B cell (primary cell): ENCODE data around the gene ZNF407. TPM values are rescaled to one million over a fixed set of nuclear protein-coding genes. Genes with fewer than 3 reads are reported as not detected.

Experiments
- ATAC-seq: fragments of 200-7000 bp; cut with Tn5 transposase; one replicate; pipeline ENCODE4 v1.10.0; 2021; ENCODE audit warnings: low read depth, mild to moderate bottlenecking, moderate number of reproducible peaks, moderate library complexity
- CTCF ChIA-PET: fragments of 350-600 bp; sonication (Branson Sonifier 250); formaldehyde crosslinking; loops from one replicate; lab custom pipeline; 2021; ENCODE audit warnings: antibody characterized with exemption, inconsistent platforms; lab: Charles Lee
- POLR2A ChIA-PET: fragments of 350-600 bp; sonication (Branson Sonifier 250); formaldehyde crosslinking; loops from one replicate; lab custom pipeline; 2021; ENCODE audit warnings: antibody characterized with exemption; lab: Charles Lee
- DNase-seq: peaks from one replicate; pipeline ENCODE4 v3.0.0; 2013
- H2AFZ ChIP-seq: 2 replicates; pipeline ENCODE4 v1.6.1; 2012; ENCODE audit warnings: mild to moderate bottlenecking, low read depth, low read length; ENCODE audit not compliant: insufficient read depth, poor library complexity, severe bottlenecking
- H3K27ac ChIP-seq, 2 donors: 1 replicate in 1 of 2; 2 replicates in 1 of 2; pipeline ENCODE4 v1.5.1; 2012 to 2013; ENCODE audit warnings: low read length in 2 of 2, mild to moderate bottlenecking in 2 of 2, moderate library complexity in 1 of 2
- H3K27me3 ChIP-seq, 4 experiments: fragments of 200-600 bp in 1 of 4; sonication (generic) in 1 of 4; replicated peaks in 1 of 4; 1 replicate in 2 of 4; 2 replicates in 2 of 4; pipeline versions ENCODE4 v1.6.1 to v1.7.0; 2013 to 2016; ENCODE audit warnings: low read length in 3 of 4, mild to moderate bottlenecking in 2 of 4, mixed read lengths in 1 of 4, moderate library complexity in 1 of 4; ENCODE audit not compliant: insufficient read depth in 4 of 4, control insufficient read depth in 3 of 4; ENCODE audit errors: control extremely low read depth in 1 of 4
- H3K36me3 ChIP-seq, 2 experiments: replicated peaks in 1 of 2; 1 replicate in 1 of 2; 2 replicates in 1 of 2; pipeline versions ENCODE4 v1.6.1 to v1.7.1; 2013; ENCODE audit warnings: low read length in 1 of 2; ENCODE audit not compliant: insufficient read depth in 2 of 2, control insufficient read depth in 1 of 2; ENCODE audit errors: control extremely low read depth in 1 of 2, extremely low read depth in 1 of 2
- H3K4me1 ChIP-seq, 2 donors: fragments of 200-600 bp in 1 of 2; sonication (generic) in 1 of 2; 1 replicate in 1 of 2; 2 replicates in 1 of 2; pipeline versions ENCODE4 v1.5.1 to v1.6.1; 2013 to 2017; ENCODE audit warnings: low read length in 2 of 2; ENCODE audit not compliant: control insufficient read depth in 2 of 2, insufficient read depth in 2 of 2
- H3K4me2 ChIP-seq: replicated peaks from 2 replicates; pipeline ENCODE3; 2012; ENCODE audit warnings: mild to moderate bottlenecking, low read depth, low read length; ENCODE audit not compliant: poor library complexity, severe bottlenecking
- H3K4me3 ChIP-seq, 5 experiments: fragments of 200-600 bp in 1 of 5; sonication (generic) in 1 of 5; 1 replicate in 3 of 5; 2 replicates in 2 of 5; pipeline versions ENCODE4 v1.5.1 to v1.7.0; 2011 to 2016; ENCODE audit warnings: low read length in 4 of 5, mild to moderate bottlenecking in 4 of 5, low read depth in 2 of 5, control low read depth in 1 of 5, moderate library complexity in 1 of 5; ENCODE audit not compliant: insufficient read depth in 1 of 5; ENCODE audit errors: control extremely low read depth in 1 of 5, extremely low read depth in 1 of 5
- H3K79me2 ChIP-seq: fragments of 200-600 bp; sonication (generic); one replicate; pipeline ENCODE4 v1.6.0; 2016; ENCODE audit warnings: low read length; ENCODE audit not compliant: control insufficient read depth, insufficient read depth
- H3K9ac ChIP-seq: fragments of 200-600 bp; sonication (generic); 2 replicates; pipeline ENCODE4 v1.6.1; 2017; ENCODE audit warnings: mild to moderate bottlenecking, low read length, moderate library complexity
- H3K9me3 ChIP-seq, 3 donors: one replicate each; pipeline versions ENCODE4 v1.6.1 to v1.7.1; 2013; ENCODE audit warnings: low read length in 2 of 3; ENCODE audit not compliant: control insufficient read depth in 2 of 3, insufficient read depth in 1 of 3; ENCODE audit errors: control extremely low read depth in 1 of 3
- H4K20me1 ChIP-seq: 2 replicates; pipeline ENCODE4 v1.6.0; 2012; ENCODE audit warnings: mild to moderate bottlenecking, low read length; ENCODE audit not compliant: insufficient read depth, control insufficient read depth, poor library complexity, severe bottlenecking
- H3K27ac Mint-ChIP-seq: one replicate; pipeline ENCODE4 v1.8.0; 2021; ENCODE audit warnings: mixed read lengths
- H3K27me3 Mint-ChIP-seq: one replicate; pipeline ENCODE4 v1.8.0; 2021; ENCODE audit warnings: mixed read lengths
- H3K4me1 Mint-ChIP-seq: one replicate; pipeline ENCODE4 v1.8.0; 2021; ENCODE audit warnings: mixed read lengths
- H3K4me3 Mint-ChIP-seq: one replicate; pipeline ENCODE4 v1.8.0; 2021; ENCODE audit warnings: mixed read lengths
- H3K9me3 Mint-ChIP-seq: one replicate; pipeline ENCODE4 v1.8.0; 2022; ENCODE audit warnings: mixed read lengths; ENCODE audit not compliant: insufficient read depth
- EZH2 ChIP-seq: IDR thresholded peaks from 2 replicates; pipeline ENCODE4 v1.6.1; 2012; ENCODE audit warnings: borderline replicate concordance, low read depth, mild to moderate bottlenecking, moderate library complexity, low read length; ENCODE audit not compliant: insufficient read depth, poor library complexity, severe bottlenecking
- WGBS: methylation state at CpG from one replicate; pipeline ENCODE4 v1.1.5; 2013; ENCODE audit warnings: missing lambda C conversion rate; ENCODE audit not compliant: insufficient coverage; 5-methylcytosine and 5-hydroxymethylcytosine counted together
- intact Hi-C: fragments of 100-400 bp; cut with micrococcal nuclease; formaldehyde crosslinking; loops from one replicate; pipeline ENCODE4 v1.10.0; 2022
- polyA plus RNA-seq: library from polyadenylated mRNA; depleted of rRNA; stranded (reverse); fragments of >200 nt; gene quantifications from 2 replicates; pipeline ENCODE4 v1.2.3, GENCODE V29; 2012
- total RNA-seq, 2 donors: library from RNA; stranded (reverse); fragments of 120-200 nt in 1 of 2; gene quantifications; 1 replicate in 1 of 2; 2 replicates in 1 of 2; pipeline versions ENCODE4 v1.2.3 to v1.2.4, GENCODE V29; 2013 to 2022
- TF ChIP-seq, protein P1 (sequence below): fragments of 200-600 bp; IDR thresholded peaks from one replicate; pipeline ENCODE4 v1.8.0; 2022; ENCODE audit warnings: antibody characterized with exemption, mild to moderate bottlenecking

The ZNF407 gene
- total and polyA plus RNA-seq, 2 donors (not counting 1 experiment from before 2014, with no cell fraction given) = 4.5 to 37.1 TPM

DNA sequence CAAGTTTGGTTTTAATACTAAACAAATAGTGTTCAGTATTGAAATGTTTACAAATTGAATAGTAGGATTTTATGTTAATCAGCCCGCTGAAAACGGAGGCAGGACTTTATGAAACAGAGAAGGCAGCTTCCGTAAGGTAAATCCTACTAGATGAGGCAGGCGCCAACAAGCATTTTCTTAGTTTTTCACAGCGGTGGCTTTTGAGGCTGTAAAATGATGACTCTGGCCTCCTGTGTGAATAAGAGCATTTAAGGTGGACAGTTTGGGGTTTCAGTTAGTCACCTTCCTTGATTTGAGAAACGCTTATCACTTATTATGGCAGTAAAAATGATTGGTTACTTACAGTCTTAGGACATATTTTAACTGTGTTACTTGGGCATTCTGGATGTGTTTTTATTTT lies 398.4 kb downstream of the ZNF407 start:
- H3K79me2 ChIP-seq = no peaks in the 10 kb centered on the region
- no peak for DNase-seq
- H3K27me3 ChIP-seq = no peaks in the 10 kb centered on the region
- no peaks in the 10 kb centered on the region for H4K20me1 ChIP-seq
- TF ChIP-seq, protein P1, sequence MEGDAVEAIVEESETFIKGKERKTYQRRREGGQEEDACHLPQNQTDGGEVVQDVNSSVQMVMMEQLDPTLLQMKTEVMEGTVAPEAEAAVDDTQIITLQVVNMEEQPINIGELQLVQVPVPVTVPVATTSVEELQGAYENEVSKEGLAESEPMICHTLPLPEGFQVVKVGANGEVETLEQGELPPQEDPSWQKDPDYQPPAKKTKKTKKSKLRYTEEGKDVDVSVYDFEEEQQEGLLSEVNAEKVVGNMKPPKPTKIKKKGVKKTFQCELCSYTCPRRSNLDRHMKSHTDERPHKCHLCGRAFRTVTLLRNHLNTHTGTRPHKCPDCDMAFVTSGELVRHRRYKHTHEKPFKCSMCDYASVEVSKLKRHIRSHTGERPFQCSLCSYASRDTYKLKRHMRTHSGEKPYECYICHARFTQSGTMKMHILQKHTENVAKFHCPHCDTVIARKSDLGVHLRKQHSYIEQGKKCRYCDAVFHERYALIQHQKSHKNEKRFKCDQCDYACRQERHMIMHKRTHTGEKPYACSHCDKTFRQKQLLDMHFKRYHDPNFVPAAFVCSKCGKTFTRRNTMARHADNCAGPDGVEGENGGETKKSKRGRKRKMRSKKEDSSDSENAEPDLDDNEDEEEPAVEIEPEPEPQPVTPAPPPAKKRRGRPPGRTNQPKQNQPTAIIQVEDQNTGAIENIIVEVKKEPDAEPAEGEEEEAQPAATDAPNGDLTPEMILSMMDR = no peak
- TF ChIP-seq EZH2 = no peak
- H3K9me3 Mint-ChIP-seq = no peaks in the 10 kb centered on the region
- intact Hi-C loops = no loop called here
- no peaks in the 10 kb centered on the region for H3K27me3 Mint-ChIP-seq
- H3K27ac ChIP-seq = no peak overlapping the region
- no peak overlapping the region for H3K27ac Mint-ChIP-seq
- H2AFZ ChIP-seq = no peak overlapping the region
- H3K4me1 Mint-ChIP-seq = peaks cover 19% of the 10 kb centered on the region
- WGBS = 98% methylated on average over 6 of the region's 6 CpGs
- no peak overlapping the region for H3K9ac ChIP-seq
- H3K36me3 ChIP-seq = no peaks in the 10 kb centered on the region
- H3K4me3 ChIP-seq = no peak overlapping the region
- CTCF ChIA-PET = interaction anchor here (0.7 to 1.2 kb wide), 2 partner anchors 10 to 45 kb away, joined by 3 read pairs; no protein-coding TSS in a partner anchor
- no peak overlapping the region for H3K4me3 Mint-ChIP-seq
- ATAC-seq = no peak
- H3K9me3 ChIP-seq = peaks cover 0 to 6% (median 0%) of the 10 kb centered on the region in 3 donors
- H3K4me1 ChIP-seq = peaks cover 2 to 7% of the 10 kb centered on the region in 2 donors
- POLR2A ChIA-PET = no interaction called here
- no peak overlapping the region for H3K4me2 ChIP-seq

DNA sequence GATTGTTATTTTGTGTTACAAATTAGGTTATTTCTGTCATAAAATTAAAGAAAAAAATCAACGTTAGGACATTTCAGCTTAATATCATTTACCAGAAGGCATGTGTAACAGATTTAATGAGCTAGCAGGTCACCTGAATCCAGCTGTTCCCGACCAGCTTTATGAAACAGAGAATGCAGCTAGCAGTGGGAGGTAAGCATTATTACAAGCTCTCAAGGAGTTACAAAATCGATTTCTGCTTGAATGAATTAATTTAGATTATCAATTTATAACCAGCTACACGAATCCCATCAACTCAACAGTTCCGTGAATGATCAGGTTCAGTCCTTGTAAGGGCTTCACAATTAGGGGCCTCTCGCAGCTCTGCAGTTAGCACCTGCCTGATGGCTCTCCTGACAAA lies 399.3 kb downstream of the ZNF407 start:
- H3K36me3 ChIP-seq = no peaks in the 10 kb centered on the region
- Mint-ChIP-seq H3K27ac (no peak overlapping the region), H3K4me3 (no peak overlapping the region), H3K27me3 (no peaks in the 10 kb centered on the region), H3K9me3 (no peaks in the 10 kb centered on the region), H3K4me1 (peaks cover 19% of the 10 kb centered on the region)
- no peak overlapping the region for H3K4me3 ChIP-seq
- WGBS = 100% methylated on average over 4 of the region's 6 CpGs
- no peak overlapping the region for H3K27ac ChIP-seq
- CTCF ChIA-PET = interaction anchor here (0.7 kb wide), 1 partner anchor 11 kb away, joined by 3 read pairs; no protein-coding TSS in a partner anchor
- intact Hi-C loops = no loop called here
- H3K9ac ChIP-seq = no peak overlapping the region
- H2AFZ ChIP-seq = no peak overlapping the region
- H3K9me3 ChIP-seq = peaks cover 0 to 6% (median 0%) of the 10 kb centered on the region in 3 donors
- peaks cover 2 to 7% of the 10 kb centered on the region in 2 donors for H3K4me1 ChIP-seq
- no peaks in the 10 kb centered on the region for H3K27me3 ChIP-seq
- TF ChIP-seq EZH2 = no peak
- TF ChIP-seq, protein P1 = no peak
- no peak for ATAC-seq
- POLR2A ChIA-PET = no interaction called here
- H4K20me1 ChIP-seq = no peaks in the 10 kb centered on the region
- H3K4me2 ChIP-seq = no peak overlapping the region
- no peaks in the 10 kb centered on the region for H3K79me2 ChIP-seq
- DNase-seq = no peak
